ENCODE data around the gene DTNB. TPM values are rescaled to one million over a fixed set of nuclear protein-coding genes. Genes with fewer than 3 reads are reported as not detected.

The DTNB gene
- total RNA-seq, 1 experiment from 2014 or later: 51.9 TPM

DNA sequence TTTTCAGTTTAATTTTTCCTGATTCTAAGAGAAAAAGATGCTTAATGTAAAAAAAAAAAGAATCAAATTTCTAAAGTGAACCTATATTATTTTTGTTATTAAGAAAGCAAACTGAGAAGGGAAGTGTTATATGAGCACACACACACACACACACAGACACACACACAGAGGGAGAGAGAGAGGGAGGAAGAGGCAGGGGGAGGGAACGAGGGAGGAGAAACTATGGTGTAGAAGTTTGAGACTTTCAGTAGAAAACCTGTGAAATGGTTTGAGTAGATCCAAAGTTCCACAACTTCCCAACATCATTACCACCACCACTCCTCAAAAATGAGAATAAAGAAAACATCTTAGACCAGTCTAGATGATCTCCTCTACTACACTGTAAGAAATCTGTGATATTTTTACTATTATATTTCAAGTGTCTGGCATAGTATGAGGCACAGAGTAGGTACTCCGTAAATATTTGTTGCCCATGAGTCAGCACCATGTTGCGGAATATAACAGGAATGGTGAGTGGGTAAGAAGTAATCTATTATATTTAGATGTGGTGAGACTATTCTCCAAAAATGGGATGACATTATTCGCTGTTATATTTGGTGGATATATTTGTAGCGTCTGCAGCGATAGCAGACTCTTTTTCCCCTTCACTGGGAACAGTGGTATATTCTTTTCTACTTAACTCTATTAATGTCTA lies 182.2 kb downstream of the DTNB start:
- no peaks in the 10 kb centered on the region for H4K20me1 ChIP-seq (ENCODE audit: insufficient read depth)
- no peak overlapping the region for H3K4me3 ChIP-seq
- no peaks in the 10 kb centered on the region for H3K27me3 ChIP-seq (ENCODE audit: insufficient read depth, low read depth)
- no peak overlapping the region for H2AFZ ChIP-seq
- H3K9me2 ChIP-seq (ENCODE audit: insufficient read depth): 0 out of 2 replicates have a peak, but pooled peaks cover 3% of the 10 kb centered on the region
- no peaks in the 10 kb centered on the region for H3K9me3 ChIP-seq (ENCODE audit: insufficient read depth, low read depth)
- H3K36me3 ChIP-seq (ENCODE audit: low read depth): no peaks in the 10 kb centered on the region
- peak overlapping the region; percentile 45 for H3K4me2 ChIP-seq
- H3K27ac ChIP-seq: peak overlapping the region; percentile 38
- H3F3A ChIP-seq (ENCODE audit: insufficient read depth, low read depth): peaks cover 4% of the 10 kb centered on the region; the same call in 1 of the 2 replicates
- H3K79me2 ChIP-seq (ENCODE audit: low read depth): no peaks in the 10 kb centered on the region
- ChIA-PET POLR2A (ENCODE audit: unreplicated experiment) (no interaction called here), CTCF (no interaction called here)
- peak in 1 of 2 experiments; percentile 76 for DNase-seq
- TF ChIP-seq, protein P1, sequence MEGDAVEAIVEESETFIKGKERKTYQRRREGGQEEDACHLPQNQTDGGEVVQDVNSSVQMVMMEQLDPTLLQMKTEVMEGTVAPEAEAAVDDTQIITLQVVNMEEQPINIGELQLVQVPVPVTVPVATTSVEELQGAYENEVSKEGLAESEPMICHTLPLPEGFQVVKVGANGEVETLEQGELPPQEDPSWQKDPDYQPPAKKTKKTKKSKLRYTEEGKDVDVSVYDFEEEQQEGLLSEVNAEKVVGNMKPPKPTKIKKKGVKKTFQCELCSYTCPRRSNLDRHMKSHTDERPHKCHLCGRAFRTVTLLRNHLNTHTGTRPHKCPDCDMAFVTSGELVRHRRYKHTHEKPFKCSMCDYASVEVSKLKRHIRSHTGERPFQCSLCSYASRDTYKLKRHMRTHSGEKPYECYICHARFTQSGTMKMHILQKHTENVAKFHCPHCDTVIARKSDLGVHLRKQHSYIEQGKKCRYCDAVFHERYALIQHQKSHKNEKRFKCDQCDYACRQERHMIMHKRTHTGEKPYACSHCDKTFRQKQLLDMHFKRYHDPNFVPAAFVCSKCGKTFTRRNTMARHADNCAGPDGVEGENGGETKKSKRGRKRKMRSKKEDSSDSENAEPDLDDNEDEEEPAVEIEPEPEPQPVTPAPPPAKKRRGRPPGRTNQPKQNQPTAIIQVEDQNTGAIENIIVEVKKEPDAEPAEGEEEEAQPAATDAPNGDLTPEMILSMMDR (conservative IDR thresholded peaks at IDR 0.05): no peak
- TF ChIP-seq EZH2 (IDR thresholded peaks at IDR 0.05; ENCODE audit: low read depth): no peak
- intact Hi-C loops (cut with micrococcal nuclease; ENCODE audit: unreplicated experiment): no loop called here
- no TSS peak for BruUV-seq (replicated peaks)
- H3K4me1 ChIP-seq (replicated peaks; ENCODE audit: insufficient read depth): peaks cover 28% of the 10 kb centered on the region

DNA sequence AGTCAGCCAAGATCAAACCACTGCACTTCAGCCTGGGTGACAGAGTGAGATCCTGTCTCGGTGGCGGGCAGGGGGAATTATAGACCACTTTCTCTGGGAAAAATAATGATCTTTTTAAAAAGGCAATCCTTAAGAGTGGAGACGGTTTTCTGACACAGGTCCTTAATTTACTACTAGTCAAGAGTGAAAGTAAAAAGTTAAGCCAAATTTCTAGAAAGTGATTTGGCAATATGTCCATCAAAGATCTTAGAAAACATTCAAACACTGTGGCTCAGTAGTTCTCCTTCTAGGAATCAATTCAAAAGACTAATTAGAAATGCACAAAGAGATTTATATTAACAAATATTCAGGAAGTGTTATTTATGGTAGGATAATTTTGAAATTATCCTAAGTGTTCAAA lies 183.2 kb downstream of the DTNB start:
- DNase-seq: no peak
- BruUV-seq (replicated peaks): no TSS peak
- H3K9me3 ChIP-seq (ENCODE audit: insufficient read depth, low read depth): no peaks in the 10 kb centered on the region
- TF ChIP-seq EZH2 (IDR thresholded peaks at IDR 0.05; ENCODE audit: low read depth): no peak
- TF ChIP-seq, protein P1 (conservative IDR thresholded peaks at IDR 0.05): no peak
- H4K20me1 ChIP-seq (ENCODE audit: insufficient read depth): no peaks in the 10 kb centered on the region
- no peaks in the 10 kb centered on the region for H3K9me2 ChIP-seq (ENCODE audit: insufficient read depth)
- H3F3A ChIP-seq (ENCODE audit: insufficient read depth, low read depth): peaks cover 4% of the 10 kb centered on the region; the same call in 1 of the 2 replicates
- H3K79me2 ChIP-seq (ENCODE audit: low read depth): no peaks in the 10 kb centered on the region
- H3K27me3 ChIP-seq (ENCODE audit: insufficient read depth, low read depth): no peaks in the 10 kb centered on the region
- H3K4me1 ChIP-seq (replicated peaks; ENCODE audit: insufficient read depth): peaks cover 28% of the 10 kb centered on the region
- CTCF ChIA-PET: no interaction called here
- no peak overlapping the region for H2AFZ ChIP-seq
- no peaks in the 10 kb centered on the region for H3K36me3 ChIP-seq (ENCODE audit: low read depth)
- H3K27ac ChIP-seq: no peak overlapping the region
- no peak overlapping the region for H3K4me3 ChIP-seq
- intact Hi-C loops (cut with micrococcal nuclease; ENCODE audit: unreplicated experiment): no loop called here
- no peak overlapping the region for H3K4me2 ChIP-seq
- POLR2A ChIA-PET (ENCODE audit: unreplicated experiment): no interaction called here

DNA sequence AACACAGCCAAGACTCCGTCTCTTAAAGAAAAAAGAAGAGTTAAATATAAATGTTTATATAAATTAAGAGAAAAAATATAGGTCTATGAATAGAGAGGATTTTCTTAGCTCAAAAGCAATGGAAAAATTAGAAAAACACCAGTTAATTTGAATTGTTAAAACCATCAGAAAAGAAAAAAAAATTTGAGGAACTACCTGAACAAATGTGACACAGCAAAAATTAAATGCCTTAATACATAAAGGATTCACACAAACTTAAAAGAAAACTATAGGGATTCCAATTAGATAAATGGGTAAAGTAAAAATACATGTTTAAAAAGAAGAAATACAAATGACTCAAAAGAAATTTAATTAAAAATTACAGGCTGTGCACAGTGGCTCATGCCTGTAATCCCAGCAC lies 183.7 kb downstream of the DTNB start:
- Histone ChIP-seq H3K4me1 (replicated peaks; ENCODE audit: insufficient read depth) (peaks cover 28% of the 10 kb centered on the region), H4K20me1 (ENCODE audit: insufficient read depth) (no peaks in the 10 kb centered on the region), H3K36me3 (ENCODE audit: low read depth) (no peaks in the 10 kb centered on the region), H3K4me2 (no peak overlapping the region), H3K4me3 (no peak overlapping the region), H3K9me2 (ENCODE audit: insufficient read depth) (no peaks in the 10 kb centered on the region), H2AFZ (no peak overlapping the region), H3K27ac (no peak overlapping the region), H3K79me2 (ENCODE audit: low read depth) (no peaks in the 10 kb centered on the region), H3K27me3 (ENCODE audit: insufficient read depth, low read depth) (no peaks in the 10 kb centered on the region), H3F3A (ENCODE audit: insufficient read depth, low read depth) (peaks cover 4% of the 10 kb centered on the region; the same call in 1 of the 2 replicates), H3K9me3 (ENCODE audit: insufficient read depth, low read depth) (no peaks in the 10 kb centered on the region)
- ChIA-PET POLR2A (ENCODE audit: unreplicated experiment) (no interaction called here), CTCF (no interaction called here)
- no TSS peak for BruUV-seq (replicated peaks)
- TF ChIP-seq EZH2 (IDR thresholded peaks at IDR 0.05; ENCODE audit: low read depth): no peak
- TF ChIP-seq, protein P1 (conservative IDR thresholded peaks at IDR 0.05): no peak
- DNase-seq: no peak
- intact Hi-C loops (cut with micrococcal nuclease; ENCODE audit: unreplicated experiment): no loop called here

Data from PC-9 (cell line).